AG04450 (cell line): ENCODE data around the gene DNASE1L2. TPM values are rescaled to one million over a fixed set of nuclear protein-coding genes. Genes with fewer than 3 reads are reported as not detected.

ENCODE experiments used
- CTCF ChIA-PET: fragments of 300-600, 350-600 bp; formaldehyde crosslinking; extraction: SDS; loops from one replicate; lab custom pipeline; 2022; ENCODE audit warnings: antibody characterized with exemption, inconsistent platforms; lab: Charles Lee
- POLR2A ChIA-PET: fragments of 350-600 bp; formaldehyde crosslinking; extraction: SDS; loops from one replicate; lab custom pipeline; 2021; ENCODE audit warnings: antibody characterized with exemption, inconsistent platforms; lab: Yijun Ruan, JAX
- DNase-seq: peaks from one replicate; pipeline ENCODE4 v3.0.0-alpha.2; 2011; ENCODE audit warnings: low read depth, low spot score
- H3K27ac ChIP-seq: one replicate; pipeline ENCODE4 v1.5.1; 2012; ENCODE audit warnings: low read depth, low read length, control low read depth
- H3K27me3 ChIP-seq: one replicate; pipeline ENCODE4 v1.6.0; 2012; ENCODE audit warnings: low read length; ENCODE audit not compliant: control insufficient read depth, insufficient read depth
- H3K4me3 ChIP-seq: 2 replicates; pipeline ENCODE4 v1.5.1; 2011; ENCODE audit warnings: mild to moderate bottlenecking, low read depth, low read length, control low read depth
- H3K9me3 ChIP-seq: 2 replicates; pipeline ENCODE4 v1.5.1; 2012; ENCODE audit warnings: low read length; ENCODE audit not compliant: control insufficient read depth, insufficient read depth
- polyA plus RNA-seq: library from polyadenylated mRNA; depleted of rRNA; stranded (reverse); fragments of >200 nt; gene quantifications from 2 replicates; pipeline ENCODE4 v1.2.3, GENCODE V29; 2011
- TF ChIP-seq, protein P1 (sequence below): IDR thresholded peaks from 2 replicates; pipeline ENCODE4 v1.5.1; 2011; ENCODE audit warnings: low read depth, low read length, control low read depth, inconsistent platforms

The DNASE1L2 gene
- polyA plus RNA-seq, 1 experiment, result 0.14 TPM

DNA sequence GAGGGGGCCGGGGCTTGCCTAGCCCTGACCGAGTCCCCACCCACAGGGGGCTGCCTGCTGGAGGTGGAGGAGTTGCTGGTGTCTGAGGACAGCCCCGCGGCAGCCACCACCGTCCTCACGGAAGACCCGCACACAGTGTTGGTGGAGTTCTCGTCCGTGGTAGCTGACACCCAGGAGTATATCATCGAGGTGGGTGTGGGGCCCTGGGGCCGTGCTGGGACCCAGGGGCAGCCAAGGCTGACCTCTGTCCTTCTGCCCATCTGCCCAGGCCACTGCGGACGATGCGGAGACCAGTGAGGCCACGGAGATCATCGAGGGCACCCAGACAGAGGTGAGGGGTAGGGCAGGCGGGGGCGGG is 1.5 kb upstream of the DNASE1L2 start:
- ChIA-PET CTCF (no interaction called here), POLR2A (no interaction called here)
- Histone ChIP-seq H3K27ac (no peak overlapping the region), H3K9me3 (no peaks in the 10 kb centered on the region; the same call in 1 of the 2 replicates), H3K27me3 (peaks cover 13% of the 10 kb centered on the region), H3K4me3 (no peak overlapping the region)
- no peak for DNase-seq
- TF ChIP-seq, protein P1, sequence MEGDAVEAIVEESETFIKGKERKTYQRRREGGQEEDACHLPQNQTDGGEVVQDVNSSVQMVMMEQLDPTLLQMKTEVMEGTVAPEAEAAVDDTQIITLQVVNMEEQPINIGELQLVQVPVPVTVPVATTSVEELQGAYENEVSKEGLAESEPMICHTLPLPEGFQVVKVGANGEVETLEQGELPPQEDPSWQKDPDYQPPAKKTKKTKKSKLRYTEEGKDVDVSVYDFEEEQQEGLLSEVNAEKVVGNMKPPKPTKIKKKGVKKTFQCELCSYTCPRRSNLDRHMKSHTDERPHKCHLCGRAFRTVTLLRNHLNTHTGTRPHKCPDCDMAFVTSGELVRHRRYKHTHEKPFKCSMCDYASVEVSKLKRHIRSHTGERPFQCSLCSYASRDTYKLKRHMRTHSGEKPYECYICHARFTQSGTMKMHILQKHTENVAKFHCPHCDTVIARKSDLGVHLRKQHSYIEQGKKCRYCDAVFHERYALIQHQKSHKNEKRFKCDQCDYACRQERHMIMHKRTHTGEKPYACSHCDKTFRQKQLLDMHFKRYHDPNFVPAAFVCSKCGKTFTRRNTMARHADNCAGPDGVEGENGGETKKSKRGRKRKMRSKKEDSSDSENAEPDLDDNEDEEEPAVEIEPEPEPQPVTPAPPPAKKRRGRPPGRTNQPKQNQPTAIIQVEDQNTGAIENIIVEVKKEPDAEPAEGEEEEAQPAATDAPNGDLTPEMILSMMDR, result no peak

DNA sequence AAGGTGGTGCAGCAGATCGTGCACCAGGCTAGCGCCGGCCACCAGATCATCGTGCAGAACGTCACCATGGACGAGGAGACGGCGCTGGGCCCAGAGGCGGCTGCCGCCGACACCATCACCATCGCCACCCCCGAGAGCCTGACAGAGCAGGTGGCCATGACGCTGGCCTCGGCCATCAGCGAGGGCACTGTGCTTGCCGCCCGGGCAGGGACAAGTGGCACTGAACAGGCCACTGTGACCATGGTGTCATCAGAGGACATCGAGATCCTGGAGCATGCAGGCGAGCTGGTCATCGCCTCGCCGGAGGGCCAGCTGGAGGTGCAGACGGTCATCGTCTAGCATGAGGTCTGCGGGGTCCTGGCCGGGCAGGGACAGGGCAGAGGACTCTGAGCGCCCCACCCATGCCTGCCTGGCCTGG is 1.0 kb upstream of the DNASE1L2 start:
- CTCF ChIA-PET, result interaction anchor here (0.7 kb wide), 1 partner anchor 227 kb away, joined by 9 read pairs; no protein-coding TSS in a partner anchor
- H3K4me3 ChIP-seq, result no peak overlapping the region
- POLR2A ChIA-PET, result interaction anchor here (1.2 kb wide), 1 partner anchor 21 kb away, joined by 3 read pairs; the partner anchor contains the start of gene PGP
- H3K27me3 ChIP-seq, result peaks cover 13% of the 10 kb centered on the region
- TF ChIP-seq, protein P1, result no peak
- no peak for DNase-seq
- H3K27ac ChIP-seq, result no peak overlapping the region
- H3K9me3 ChIP-seq, result no peaks in the 10 kb centered on the region; the same call in 1 of the 2 replicates

DNA sequence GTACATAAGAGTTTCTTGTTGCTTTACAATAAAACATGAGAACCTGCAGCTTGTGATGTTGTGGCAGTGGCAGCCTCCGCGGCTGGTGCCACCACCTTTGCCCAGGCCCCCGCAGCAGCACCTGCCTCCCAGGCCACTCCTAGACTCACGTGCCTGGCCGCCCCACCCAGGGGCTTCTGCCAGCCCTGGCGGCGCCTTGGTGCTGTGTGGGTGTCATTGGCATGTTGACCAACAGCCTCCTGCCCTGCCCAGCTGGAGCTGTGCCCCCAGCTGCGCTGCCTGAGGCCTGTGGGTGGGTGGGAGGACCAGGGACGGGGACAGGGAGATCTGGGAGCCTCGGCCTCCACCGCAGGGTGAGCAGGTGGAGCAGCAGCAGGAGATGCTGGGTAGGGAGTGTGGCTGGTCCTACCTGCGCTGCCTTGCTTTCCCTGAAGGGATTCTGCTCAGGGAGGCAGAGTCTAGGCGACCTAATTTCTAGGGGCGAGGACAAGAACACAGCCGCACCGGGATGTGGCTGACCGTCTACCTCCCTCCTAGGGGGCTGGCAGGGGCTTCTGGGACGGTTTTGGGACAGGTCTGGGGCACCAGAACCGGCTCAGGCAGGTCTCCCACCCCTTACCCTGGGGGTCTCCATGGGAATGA is 428 bp upstream of the DNASE1L2 start:
- TF ChIP-seq, protein P1, result no peak
- Histone ChIP-seq H3K4me3 (no peak overlapping the region), H3K9me3 (no peaks in the 10 kb centered on the region; the same call in 1 of the 2 replicates), H3K27ac (no peak overlapping the region), H3K27me3 (peaks cover 13% of the 10 kb centered on the region)
- CTCF ChIA-PET, result interaction anchor here (0.7 kb wide), 1 partner anchor 227 kb away, joined by 9 read pairs; no protein-coding TSS in a partner anchor
- no peak for DNase-seq
- POLR2A ChIA-PET, result interaction anchor here (0.8 to 1.2 kb wide), 4 partner anchors 15 to 80 kb away, joined by 3 to 4 read pairs (median 3); partner anchors contain the start of genes PGP and TRAF7

DNA sequence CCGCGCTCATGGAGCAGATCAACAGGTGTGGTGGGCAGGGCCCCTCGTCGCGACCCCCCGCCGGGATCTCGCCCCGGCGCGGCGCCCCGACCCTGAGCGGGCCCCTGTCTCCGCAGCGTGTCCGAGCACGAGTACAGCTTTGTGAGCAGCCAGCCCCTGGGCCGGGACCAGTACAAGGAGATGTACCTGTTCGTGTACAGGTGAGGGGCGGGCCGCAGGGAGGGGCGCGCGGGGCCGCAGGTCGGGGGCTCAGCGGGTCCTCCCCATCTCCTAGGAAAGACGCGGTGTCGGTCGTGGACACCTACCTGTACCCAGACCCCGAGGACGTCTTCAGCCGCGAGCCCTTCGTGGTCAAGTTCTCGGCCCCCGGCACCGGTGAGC is 848 bp downstream of the DNASE1L2 start:
- Histone ChIP-seq H3K27ac (no peak overlapping the region), H3K4me3 (peak overlapping the region; percentile 36), H3K9me3 (no peaks in the 10 kb centered on the region; the same call in 1 of the 2 replicates), H3K27me3 (peaks cover 13% of the 10 kb centered on the region)
- CTCF ChIA-PET, result interaction anchor here (1.0 kb wide), 1 partner anchor 14 kb away, joined by 4 read pairs; the partner anchor contains the start of gene ECI1
- no peak for DNase-seq
- POLR2A ChIA-PET, result interaction anchor here (1.1 kb wide), 1 partner anchor 82 kb away, joined by 3 read pairs; the partner anchor contains the start of gene TRAF7
- TF ChIP-seq, protein P1, result no peak

DNA sequence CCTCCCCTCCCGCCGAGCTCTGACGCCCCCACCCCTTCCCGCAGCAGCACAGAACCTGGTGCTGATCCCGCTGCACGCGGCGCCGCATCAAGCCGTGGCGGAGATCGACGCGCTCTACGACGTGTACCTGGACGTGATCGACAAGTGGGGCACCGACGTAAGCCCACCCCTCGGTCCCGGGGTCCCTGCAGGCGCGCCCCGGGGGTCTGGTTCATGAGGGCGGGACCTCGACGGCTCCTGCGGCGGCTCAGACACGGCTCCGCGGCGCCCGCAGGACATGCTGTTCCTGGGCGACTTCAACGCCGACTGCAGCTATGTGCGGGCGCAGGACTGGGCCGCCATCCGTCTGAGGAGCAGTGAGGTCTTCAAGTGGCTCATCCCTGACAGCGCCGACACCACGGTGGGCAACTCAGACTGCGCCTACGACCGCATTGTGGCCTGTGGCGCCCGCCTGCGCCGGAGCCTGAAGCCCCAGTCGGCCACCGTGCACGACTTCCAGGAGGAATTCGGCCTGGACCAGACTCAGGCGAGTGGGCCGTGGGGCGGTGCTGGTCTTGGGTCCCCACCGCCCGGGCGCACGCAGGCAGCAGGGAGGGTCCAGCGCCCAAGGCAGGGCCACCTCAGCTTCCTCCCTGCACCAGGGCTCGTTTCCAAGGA is 1.4 kb downstream of the DNASE1L2 start:
- TF ChIP-seq, protein P1, result no peak
- CTCF ChIA-PET, result interaction anchor here (1.0 kb wide), 1 partner anchor 13 kb away, joined by 4 read pairs; the partner anchor contains the start of gene ECI1
- POLR2A ChIA-PET, result interaction anchor here (1.1 kb wide), 1 partner anchor 82 kb away, joined by 3 read pairs; the partner anchor contains the start of gene TRAF7

More for the DNA sequence above, 1.4 kb downstream of the DNASE1L2 start:
- Histone ChIP-seq H3K4me3 (no peak overlapping the region), H3K27ac (no peak overlapping the region), H3K9me3 (no peaks in the 10 kb centered on the region; the same call in 1 of the 2 replicates), H3K27me3 (peaks cover 13% of the 10 kb centered on the region)
- no peak for DNase-seq
